Central memory CD4-positive, alpha-beta T cell (primary cell): Measurements from ENCODE around the gene RPS3A.
"Not testable (repeated sequence)": the region's sequence is repeated elsewhere in the genome, so short reads cannot be mapped to it uniquely, and the experiment has no call there.

ENCODE experiments used
- DNase-seq: peaks from one replicate; pipeline ENCODE4 v3.0.0; 2022

RPS3A gene

DNA sequence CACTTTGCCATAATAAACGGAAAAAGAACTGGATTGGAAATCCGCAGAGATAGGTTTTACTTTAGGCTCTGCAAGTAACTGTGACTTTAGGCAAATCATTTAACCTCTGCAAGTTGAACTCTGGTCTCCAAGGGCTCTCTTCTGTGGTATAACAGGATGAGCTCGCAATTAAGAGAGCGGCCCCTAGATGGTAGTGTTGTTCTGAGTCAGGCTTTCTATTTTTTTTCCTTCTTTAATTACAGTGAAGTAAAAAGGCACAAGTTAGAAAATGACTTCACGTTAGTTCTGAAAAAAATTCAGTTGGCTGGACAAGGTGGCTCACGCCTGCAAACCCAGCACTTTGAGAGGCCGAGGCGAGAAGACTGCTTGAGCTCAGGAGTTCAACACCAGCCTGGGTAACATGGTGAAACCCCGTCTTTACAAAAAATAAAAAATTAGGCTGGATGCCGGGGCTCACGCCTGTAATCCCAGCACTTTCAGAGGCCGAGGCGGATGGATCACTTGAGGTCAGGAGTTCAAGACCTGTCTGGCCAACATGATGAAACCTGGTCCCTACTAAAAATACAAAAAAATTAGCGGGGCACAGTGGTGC is 18.0 kb downstream of the RPS3A start:
- peak; percentile 32 for DNase-seq

DNA sequence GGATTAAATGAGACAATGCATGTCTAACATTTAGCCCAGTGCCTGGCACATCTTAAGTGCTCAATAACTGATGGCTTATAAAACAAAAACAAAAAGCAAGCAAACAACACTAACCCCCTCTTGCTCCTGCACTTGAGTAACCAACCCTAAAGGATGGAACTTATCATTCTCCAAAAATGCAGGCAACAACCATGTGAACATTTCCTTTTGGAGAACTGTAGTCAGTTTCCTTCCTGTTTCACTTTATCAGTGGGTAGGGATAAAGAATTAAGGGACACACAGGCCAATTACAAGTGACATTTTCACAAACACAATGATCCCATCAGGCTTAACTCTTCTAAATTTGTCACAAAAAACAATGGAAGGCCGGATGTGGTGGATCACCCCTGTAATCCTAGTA is 30.4 kb downstream of the RPS3A start:
- DNase-seq = no peak

DNA sequence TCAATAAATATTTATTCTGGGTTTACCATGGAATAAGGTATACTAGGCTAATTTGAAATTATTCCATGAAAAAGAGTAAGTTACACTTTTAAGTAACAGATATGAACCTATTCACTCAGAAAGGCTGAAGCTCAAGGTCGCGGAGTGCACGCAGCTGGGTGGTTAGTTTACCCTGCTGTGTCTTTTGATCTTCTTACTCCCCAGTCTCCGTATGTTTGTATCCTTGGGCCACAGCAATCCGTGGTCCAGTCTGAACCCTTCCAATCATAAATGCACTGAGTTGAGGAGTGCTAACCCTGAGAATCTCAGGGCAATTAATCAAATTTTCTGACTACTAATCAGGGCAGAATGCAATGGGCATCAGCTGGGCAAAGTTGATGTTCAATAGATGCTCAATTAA is 33.9 kb downstream of the RPS3A start:
- no peak for DNase-seq

DNA sequence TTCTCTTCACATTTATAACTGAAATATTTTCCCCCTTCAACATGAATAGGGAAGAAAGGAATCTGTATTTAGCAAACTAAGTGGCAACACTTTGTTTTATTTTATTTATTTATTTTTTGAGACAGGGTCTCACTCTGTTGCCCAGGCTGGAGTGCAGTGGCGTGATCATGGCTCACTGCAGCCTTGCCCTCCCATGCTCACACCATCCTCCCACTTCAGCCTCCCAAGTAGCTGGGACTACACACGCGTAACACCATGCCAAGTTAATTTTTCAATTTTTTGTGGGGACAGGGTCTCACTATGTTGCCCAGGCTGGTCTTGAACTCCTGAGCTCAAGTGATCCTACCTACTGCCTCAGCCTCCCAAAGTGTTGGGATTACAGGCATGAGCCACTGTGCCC is 36.6 kb downstream of the RPS3A start:
- DNase-seq = not testable (repeated sequence)

DNA sequence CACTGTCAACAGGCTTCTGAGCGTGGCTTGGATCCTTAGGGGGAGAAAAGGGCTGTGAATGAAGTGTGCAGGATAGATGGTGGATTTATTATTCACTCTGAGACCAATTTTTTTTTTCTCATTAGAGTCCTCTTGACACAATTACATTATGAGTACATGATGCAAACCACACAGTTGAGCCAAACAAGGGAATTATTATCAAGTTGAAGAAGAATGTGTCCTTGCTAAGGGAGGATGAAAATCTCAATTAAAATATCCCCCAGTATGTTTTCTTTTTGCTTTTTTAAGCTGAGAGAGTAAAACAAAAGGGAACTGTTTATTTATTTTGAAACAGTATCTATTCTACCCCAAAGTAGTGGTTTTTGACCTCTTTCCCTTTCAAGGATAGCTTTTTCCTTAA is 40.4 kb downstream of the RPS3A start:
- DNase-seq = no peak

DNA sequence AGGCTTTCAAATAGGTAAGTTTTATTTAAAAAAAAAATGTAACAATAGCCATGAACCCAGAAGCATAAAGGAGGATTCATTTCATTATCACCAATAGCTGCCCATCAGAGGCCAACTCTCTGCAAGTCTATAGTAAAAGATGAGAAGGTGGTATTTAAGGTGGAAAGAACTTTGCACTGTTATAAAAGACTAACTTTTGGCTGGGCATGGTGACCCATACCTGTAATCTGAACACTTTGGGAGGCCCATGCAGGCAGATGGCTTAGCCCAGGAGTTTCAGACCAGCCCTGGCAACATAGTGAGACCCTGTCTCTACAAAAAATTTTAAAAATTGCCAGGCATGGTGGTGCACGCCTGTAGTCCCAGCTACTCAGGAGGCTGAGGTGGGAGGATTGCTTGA is 43.3 kb downstream of the RPS3A start:
- DNase-seq = no peak

DNA sequence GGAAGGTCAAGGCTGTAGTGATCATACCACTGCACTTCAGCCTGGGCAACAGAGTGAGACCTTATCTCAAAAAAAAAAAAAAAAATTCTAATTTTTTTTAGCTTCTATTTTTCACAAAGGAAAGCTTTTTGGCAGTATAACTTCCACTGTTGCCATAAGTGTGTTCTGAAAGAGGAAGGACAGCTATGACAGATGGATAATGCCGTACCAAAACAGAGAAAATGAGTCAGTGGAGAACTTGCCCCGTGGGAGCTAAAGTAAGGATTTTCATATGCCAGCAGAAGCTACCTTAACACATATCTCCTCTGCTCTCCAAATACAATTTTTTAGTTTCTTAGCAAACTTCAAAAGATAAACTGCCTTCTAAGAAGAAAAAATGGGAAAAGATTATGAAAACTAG is 43.7 kb downstream of the RPS3A start:
- no peak for DNase-seq

DNA sequence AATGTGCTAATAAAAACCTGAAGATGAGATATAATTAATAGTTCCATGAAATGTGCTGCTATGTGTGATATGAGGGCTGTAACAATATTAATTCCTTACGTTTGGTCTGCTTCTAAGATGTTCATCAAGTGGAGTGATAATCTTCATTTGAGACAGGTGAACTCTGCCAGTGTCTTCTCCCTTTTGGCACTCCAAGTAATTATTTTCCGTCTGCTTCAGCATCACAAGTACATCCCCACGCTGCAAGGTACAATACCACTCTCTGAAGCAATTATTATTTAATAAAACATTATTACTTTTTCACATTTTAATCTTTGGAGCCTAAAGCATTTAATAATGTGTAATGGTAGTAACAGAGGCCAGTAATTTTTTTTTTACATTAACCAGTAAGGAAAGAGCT is 44.4 kb downstream of the RPS3A start:
- no peak for DNase-seq

DNA sequence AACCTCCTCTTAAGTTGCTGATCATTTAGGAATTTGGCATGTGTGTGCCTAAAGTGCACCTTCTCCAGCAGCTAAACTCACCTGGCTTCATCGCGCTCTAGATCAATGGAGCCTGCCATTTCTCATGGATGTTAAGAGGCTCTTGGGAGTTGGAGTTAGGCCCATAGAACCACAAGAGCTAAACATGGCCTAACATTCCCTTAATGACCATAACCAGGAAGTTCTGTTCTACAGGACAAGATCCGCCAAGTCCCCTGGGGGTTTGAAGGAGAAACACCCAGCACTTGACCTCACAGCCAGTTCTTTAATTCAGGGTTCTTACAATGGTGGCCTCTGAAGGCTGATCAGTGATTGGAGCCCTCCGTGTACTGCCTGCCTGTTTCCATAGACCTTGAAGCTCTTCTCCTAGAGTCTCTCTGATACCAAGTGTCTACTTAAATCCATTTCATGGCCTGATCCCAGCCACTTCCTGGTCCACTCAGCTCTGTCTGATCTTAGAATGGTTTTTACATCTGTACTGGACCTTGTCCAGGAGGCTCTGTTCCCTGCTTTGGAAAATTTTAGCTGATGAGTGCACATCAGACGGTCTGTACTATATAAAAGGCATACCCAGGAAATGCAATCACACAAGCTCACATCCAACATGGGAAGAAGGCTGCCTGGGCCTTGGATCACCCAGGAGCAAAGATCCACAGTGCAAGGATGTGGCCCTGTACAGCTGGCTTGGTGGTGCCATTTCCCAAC is 45.1 kb downstream of the RPS3A start:
- no peak for DNase-seq

DNA sequence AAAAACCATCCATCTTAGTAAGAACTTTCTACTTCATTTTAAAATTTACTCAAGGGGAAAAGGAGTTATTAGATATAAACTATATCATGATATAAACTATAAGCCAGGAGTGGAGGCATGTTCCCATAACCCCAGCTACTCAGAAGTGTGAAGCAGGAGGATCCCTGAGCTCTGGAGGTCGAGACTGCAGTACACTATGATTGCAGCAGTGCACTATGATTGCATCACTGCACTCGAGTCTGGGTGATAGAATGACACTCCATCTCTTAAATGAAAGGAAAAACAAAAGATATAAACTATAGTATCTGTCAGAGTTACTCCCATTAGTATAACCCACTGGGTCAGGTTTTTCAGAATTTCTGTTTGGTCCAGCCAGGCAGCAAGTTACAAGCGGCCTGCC is 47.6 kb downstream of the RPS3A start:
- no peak for DNase-seq

DNA sequence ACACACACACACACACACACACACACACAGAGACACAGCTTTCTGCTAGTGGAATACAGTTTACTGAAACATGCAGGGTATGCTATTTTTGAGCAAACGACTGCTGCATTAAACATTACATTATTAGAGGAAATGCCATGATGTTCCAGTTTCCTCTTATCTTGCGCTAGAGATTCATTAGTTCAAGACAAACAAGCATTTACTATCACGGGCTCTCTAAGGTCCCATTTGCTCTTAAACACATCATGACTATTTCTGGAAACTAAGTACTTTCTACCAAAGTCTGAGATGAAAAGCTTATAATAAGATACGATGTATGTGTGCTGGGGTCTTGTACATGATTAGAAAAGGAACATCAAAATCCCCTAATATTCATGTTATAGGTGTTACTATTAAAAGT is 48.8 kb downstream of the RPS3A start:
- DNase-seq = no peak

DNA sequence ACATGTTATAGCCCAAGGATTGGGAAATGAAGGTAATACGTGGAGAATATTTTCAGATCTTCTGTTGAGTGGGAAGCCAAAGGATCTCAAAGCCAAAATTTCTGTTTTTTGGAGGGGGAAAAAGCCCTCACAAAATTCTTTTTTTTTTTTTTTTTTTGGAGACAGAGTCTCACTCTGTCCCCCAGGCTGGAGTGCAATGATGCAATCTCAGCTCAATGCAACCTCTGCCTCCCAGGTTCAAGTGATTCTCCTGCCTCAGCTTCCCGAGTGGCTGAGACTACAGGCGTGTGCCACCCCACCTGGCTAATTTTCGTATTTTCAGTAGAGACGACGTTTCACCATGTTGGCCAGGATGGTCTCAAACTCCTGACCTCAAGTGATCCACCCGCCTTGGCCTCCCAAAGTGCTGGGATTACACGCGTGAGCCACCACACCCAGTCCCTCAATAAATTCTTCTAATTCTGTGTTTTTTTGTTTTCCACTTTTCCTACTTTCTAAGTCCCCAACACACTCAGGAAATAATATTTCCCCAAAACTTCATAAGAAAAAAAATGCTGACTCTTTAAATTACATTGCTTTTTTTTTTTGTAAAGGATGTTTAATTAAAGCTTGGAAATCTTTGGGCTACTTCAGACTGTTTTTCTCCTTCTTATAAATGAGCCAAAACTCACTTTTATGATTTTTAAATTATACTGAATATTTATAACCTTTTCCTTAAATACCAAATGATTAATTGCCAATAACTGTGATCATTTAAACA is 51.6 kb downstream of the RPS3A start:
- no peak for DNase-seq

DNA sequence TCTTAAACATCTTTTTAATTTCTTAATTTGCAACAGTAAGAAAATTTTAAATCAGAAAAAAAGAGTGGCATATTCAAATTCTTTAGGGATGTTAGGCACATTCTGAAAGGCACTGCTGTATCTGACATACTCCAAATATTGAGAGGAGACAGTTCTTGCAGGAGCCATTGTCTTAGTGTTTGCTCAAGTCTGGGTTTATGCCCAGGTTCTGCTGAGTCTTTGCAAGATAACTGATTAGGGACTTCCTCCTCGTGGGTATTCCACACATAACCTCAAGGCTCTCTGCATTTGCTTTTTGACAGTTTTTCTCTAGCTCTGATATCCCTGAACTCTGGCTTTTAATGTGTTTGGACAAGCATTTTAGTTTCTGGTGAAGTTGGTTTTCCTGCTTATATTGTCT is 52.6 kb downstream of the RPS3A start:
- DNase-seq = no peak

DNA sequence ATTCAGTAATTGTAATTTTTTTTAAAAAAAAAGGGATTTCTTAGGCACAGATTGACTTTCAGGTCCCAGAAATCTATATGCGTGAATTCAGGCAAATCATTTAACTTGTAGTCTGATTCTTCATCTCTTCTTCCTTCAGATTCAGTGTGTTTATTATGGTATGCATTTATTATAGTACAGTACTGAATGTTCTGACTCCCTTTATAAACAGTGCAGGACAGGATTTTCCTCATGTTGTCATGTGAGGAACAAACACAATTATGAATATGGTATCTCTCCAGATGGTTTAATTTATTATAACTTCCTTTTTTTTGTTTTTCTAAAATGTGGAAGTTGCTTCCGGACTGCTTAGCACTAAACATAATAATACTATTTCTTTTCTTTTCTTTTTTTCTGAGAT is 54.2 kb downstream of the RPS3A start:
- no peak for DNase-seq
